ENCODE measurements around the gene RAG2. TPM values are rescaled to one million over a fixed set of nuclear protein-coding genes. Genes with fewer than 3 reads are reported as not detected.

The RAG2 gene
- total RNA-seq, 1 donor: not detected

GRCh38 chr11:36623494-36623893 is 25.5 kb upstream of the RAG2 start:
- Histone ChIP-seq H3K9me3 (ENCODE audit: low read depth, low read length) (no peaks in the 10 kb centered on the region), H2AFZ (ENCODE audit: low read length) (no peak overlapping the region), H3K27ac (ENCODE audit: low read depth, low read length) (no peak overlapping the region), H3K4me1 (ENCODE audit: insufficient read depth, low read length) (peaks cover 7% of the 10 kb centered on the region), H3K79me2 (ENCODE audit: insufficient read depth, low read length) (no peaks in the 10 kb centered on the region), H3K27me3 (ENCODE audit: insufficient read depth, low read length) (no peaks in the 10 kb centered on the region), H3K4me3 (ENCODE audit: insufficient read depth, low read length) (no peak overlapping the region), H3K4me2 (ENCODE audit: insufficient read depth, low read length) (no peak overlapping the region), H3K36me3 (ENCODE audit: insufficient read depth, low read length) (no peaks in the 10 kb centered on the region), H4K20me1 (ENCODE audit: insufficient read depth, low read length) (peaks cover 2% of the 10 kb centered on the region)
- no peak for TF ChIP-seq CTCF (IDR thresholded peaks at IDR 0.05; ENCODE audit: extremely low read depth, low read depth, low read length)
- DNase-seq (ENCODE audit: insufficient read length, low spot score, missing footprints): no peak

- H4K20me1 ChIP-seq (ENCODE audit: insufficient read depth, low read length): peaks cover 5% of the 10 kb centered on the region
- H3K4me2 ChIP-seq (ENCODE audit: insufficient read depth, low read length): no peak overlapping the region
- no peaks in the 10 kb centered on the region for H3K79me2 ChIP-seq (ENCODE audit: insufficient read depth, low read length)
- no peaks in the 10 kb centered on the region for H3K36me3 ChIP-seq (ENCODE audit: insufficient read depth, low read length)
- H3K4me1 ChIP-seq (ENCODE audit: insufficient read depth, low read length): peaks cover 7% of the 10 kb centered on the region
- H3K9me3 ChIP-seq (ENCODE audit: low read depth, low read length): no peaks in the 10 kb centered on the region
- DNase-seq (ENCODE audit: insufficient read length, low spot score, missing footprints): no peak
- H3K27ac ChIP-seq (ENCODE audit: low read depth, low read length): no peak overlapping the region
- H3K27me3 ChIP-seq (ENCODE audit: insufficient read depth, low read length): no peaks in the 10 kb centered on the region
- H3K4me3 ChIP-seq (ENCODE audit: insufficient read depth, low read length): no peak overlapping the region
- H2AFZ ChIP-seq (ENCODE audit: low read length): no peak overlapping the region
- TF ChIP-seq CTCF (IDR thresholded peaks at IDR 0.05; ENCODE audit: extremely low read depth, low read depth, low read length): peak; percentile 63
Observed at GRCh38 chr11:36622431-36623136, 24.5 kb upstream of the RAG2 start.

- Histone ChIP-seq H4K20me1 (ENCODE audit: insufficient read depth, low read length) (peaks cover 5% of the 10 kb centered on the region), H3K36me3 (ENCODE audit: insufficient read depth, low read length) (no peaks in the 10 kb centered on the region), H3K79me2 (ENCODE audit: insufficient read depth, low read length) (no peaks in the 10 kb centered on the region), H3K27me3 (ENCODE audit: insufficient read depth, low read length) (no peaks in the 10 kb centered on the region), H3K4me1 (ENCODE audit: insufficient read depth, low read length) (peaks cover 3% of the 10 kb centered on the region), H3K4me3 (ENCODE audit: insufficient read depth, low read length) (no peak overlapping the region), H3K4me2 (ENCODE audit: insufficient read depth, low read length) (no peak overlapping the region), H3K27ac (ENCODE audit: low read depth, low read length) (no peak overlapping the region), H2AFZ (ENCODE audit: low read length) (no peak overlapping the region), H3K9me3 (ENCODE audit: low read depth, low read length) (no peaks in the 10 kb centered on the region)
- no peak for TF ChIP-seq CTCF (IDR thresholded peaks at IDR 0.05; ENCODE audit: extremely low read depth, low read depth, low read length)
- DNase-seq (ENCODE audit: insufficient read length, low spot score, missing footprints): no peak
Observed at GRCh38 chr11:36620246-36620645, 22.2 kb upstream of the RAG2 start.

GRCh38 chr11:36619502-36619901 is 21.5 kb upstream of the RAG2 start:
- Histone ChIP-seq H3K79me2 (ENCODE audit: insufficient read depth, low read length) (no peaks in the 10 kb centered on the region), H3K36me3 (ENCODE audit: insufficient read depth, low read length) (no peaks in the 10 kb centered on the region), H4K20me1 (ENCODE audit: insufficient read depth, low read length) (peaks cover 5% of the 10 kb centered on the region), H3K4me2 (ENCODE audit: insufficient read depth, low read length) (peak overlapping the region; percentile 11), H3K9me3 (ENCODE audit: low read depth, low read length) (no peaks in the 10 kb centered on the region), H3K27me3 (ENCODE audit: insufficient read depth, low read length) (no peaks in the 10 kb centered on the region), H2AFZ (ENCODE audit: low read length) (no peak overlapping the region), H3K4me3 (ENCODE audit: insufficient read depth, low read length) (no peak overlapping the region), H3K4me1 (ENCODE audit: insufficient read depth, low read length) (peaks cover 3% of the 10 kb centered on the region), H3K27ac (ENCODE audit: low read depth, low read length) (no peak overlapping the region)
- TF ChIP-seq CTCF (IDR thresholded peaks at IDR 0.05; ENCODE audit: extremely low read depth, low read depth, low read length): no peak
- no peak for DNase-seq (ENCODE audit: insufficient read length, low spot score, missing footprints)

All from osteoblast (primary cell).